K562 treated with DMSO at 1 percent for 48 hours (cell line): ENCODE measurements around the gene IL13. TPM values are rescaled to one million over a fixed set of nuclear protein-coding genes. Genes with fewer than 3 reads are reported as not detected.

Experiments
- total RNA-seq: library from RNA; unstranded; fragments of 300-600 nt; gene quantifications from 2 replicates; pipeline ENCODE4 v1.2.3, GENCODE V29; 2022; ENCODE audit warnings: low replicate concordance; ENCODE audit errors: extremely low read depth

IL13 gene
- not detected in 2 replicates for total RNA-seq

DNA sequence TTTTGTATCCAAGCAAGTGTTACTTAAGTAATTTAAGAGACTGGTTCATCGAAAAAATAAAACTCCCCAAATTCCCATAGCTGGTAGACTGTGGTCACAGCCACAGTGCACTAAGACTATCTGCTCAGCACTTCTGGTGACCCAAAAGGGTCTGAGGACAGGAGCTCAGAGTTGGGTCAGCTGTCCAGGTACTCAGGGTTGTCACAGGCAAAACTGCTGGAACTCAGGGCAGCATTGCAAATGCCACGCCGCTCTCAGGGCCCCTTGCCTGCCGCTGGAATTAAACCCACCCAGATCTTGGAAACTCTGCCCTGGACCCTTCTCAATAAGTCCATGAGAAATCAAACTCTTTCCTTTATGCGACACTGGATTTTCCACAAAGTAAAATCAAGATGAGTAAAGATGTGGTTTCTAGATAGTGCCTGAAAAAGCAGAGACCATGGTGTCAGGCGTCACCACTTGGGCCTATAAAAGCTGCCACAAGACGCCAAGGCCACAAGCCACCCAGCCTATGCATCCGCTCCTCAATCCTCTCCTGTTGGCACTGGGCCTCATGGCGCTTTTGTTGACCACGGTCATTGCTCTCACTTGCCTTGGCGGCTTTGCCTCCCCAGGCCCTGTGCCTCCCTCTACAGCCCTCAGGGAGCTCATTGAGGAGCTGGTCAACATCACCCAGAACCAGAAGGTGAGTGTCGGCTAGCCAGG is at the start of gene IL13:
Gene IL13, plus strand, starts transcription at position 498 of the 705 bp plus-strand sequence. Its CDS starts 14 bp downstream, at position 512.

DNA sequence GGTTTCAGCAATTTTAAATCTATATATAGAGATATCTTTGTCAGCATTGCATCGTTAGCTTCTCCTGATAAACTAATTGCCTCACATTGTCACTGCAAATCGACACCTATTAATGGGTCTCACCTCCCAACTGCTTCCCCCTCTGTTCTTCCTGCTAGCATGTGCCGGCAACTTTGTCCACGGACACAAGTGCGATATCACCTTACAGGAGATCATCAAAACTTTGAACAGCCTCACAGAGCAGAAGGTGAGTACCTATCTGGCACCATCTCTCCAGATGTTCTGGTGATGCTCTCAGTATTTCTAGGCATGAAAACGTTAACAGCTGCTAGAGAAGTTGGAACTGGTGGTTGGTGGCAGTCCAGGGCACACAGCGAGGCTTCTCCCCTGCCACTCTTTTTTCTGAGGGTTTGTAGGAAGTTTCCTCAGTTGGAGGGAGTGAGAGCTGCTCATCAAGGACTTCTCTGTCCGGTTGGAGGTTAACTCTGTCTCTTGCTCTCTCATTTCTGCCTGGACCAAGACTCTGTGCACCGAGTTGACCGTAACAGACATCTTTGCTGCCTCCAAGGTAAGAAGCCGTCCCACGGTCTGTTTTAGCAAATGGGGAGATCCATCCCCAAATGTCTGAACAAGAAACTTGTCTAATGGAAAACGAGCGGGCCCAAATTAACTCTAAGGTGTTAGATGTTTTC is 16.1 kb downstream of the IL13 start, which contains the start of gene IL4:
Gene IL4, plus strand, starts transcription at position 51 of the 692 bp plus-strand sequence. Its CDS starts 62 bp downstream, at position 113.

Other genes with a start within 250 kb of the IL13 start
- gene IRF1, start 167.4 kb upstream of the IL13 start, total RNA-seq = not detected in 2 replicates
- not detected in 2 replicates for gene IL5, start 114.7 kb upstream of the IL13 start, total RNA-seq
- gene RAD50, start 101.2 kb upstream of the IL13 start, total RNA-seq = not detected in 2 replicates
- gene IL4, start 15.8 kb downstream of the IL13 start, total RNA-seq = not detected in 2 replicates
- gene KIF3A, start 79.4 kb downstream of the IL13 start, total RNA-seq = not detected in 2 replicates
- not detected in 2 replicates for gene CCNI2, start 89.3 kb downstream of the IL13 start, total RNA-seq
- gene SEPTIN8, start 119.1 kb downstream of the IL13 start, total RNA-seq = not detected in 2 replicates
- not detected in 2 replicates for gene SOWAHA, start 155.1 kb downstream of the IL13 start, total RNA-seq
- gene SHROOM1, start 172.5 kb downstream of the IL13 start, total RNA-seq = not detected in 2 replicates
- not detected in 2 replicates for gene GDF9, start 208.3 kb downstream of the IL13 start, total RNA-seq
- not detected in 2 replicates for gene UQCRQ, start 208.5 kb downstream of the IL13 start, total RNA-seq
- gene LEAP2, start 215.5 kb downstream of the IL13 start, total RNA-seq = not detected in 2 replicates